GM12878 (cell line): ENCODE data around the gene ESYT2.

Experiments
- GABPA ChIP-seq: IDR thresholded peaks from 2 replicates; pipeline ENCODE4 v1.6.1; 2014; ENCODE audit warnings: antibody characterized with exemption, low read depth, mild to moderate bottlenecking, inconsistent platforms
- MTA2 ChIP-seq: fragments of 450-650 bp; IDR thresholded peaks from 2 replicates; pipeline ENCODE4 v1.6.1; 2016; ENCODE audit warnings: low read depth, mild to moderate bottlenecking, moderate library complexity
- TCF3 ChIP-seq: IDR thresholded peaks from 2 replicates; pipeline ENCODE4 v1.6.1; 2012; ENCODE audit warnings: low read depth, mild to moderate bottlenecking, low read length, borderline replicate concordance; ENCODE audit not compliant: insufficient read depth
- TF ChIP-seq, protein P1 (sequence below), 3 experiments: IDR thresholded peaks in 2 of 3; conservative IDR thresholded peaks in 1 of 3; 2 replicates each; pipeline ENCODE4 v1.5.1; 2011; ENCODE audit warnings: low read depth in 3 of 3, low read length in 3 of 3, mild to moderate bottlenecking in 3 of 3, control low read depth in 2 of 3, moderate library complexity in 2 of 3, inconsistent platforms in 1 of 3, mixed read lengths in 1 of 3; ENCODE audit not compliant: control insufficient read depth in 2 of 3, insufficient read depth in 1 of 3; ENCODE audit errors: extremely low read depth in 1 of 3
- TF ChIP-seq, protein P2 (sequence below): IDR thresholded peaks from 2 replicates; pipeline ENCODE4 v1.6.1; 2012; ENCODE audit warnings: low read depth, low read length, improper control_type of control experiment

DNA sequence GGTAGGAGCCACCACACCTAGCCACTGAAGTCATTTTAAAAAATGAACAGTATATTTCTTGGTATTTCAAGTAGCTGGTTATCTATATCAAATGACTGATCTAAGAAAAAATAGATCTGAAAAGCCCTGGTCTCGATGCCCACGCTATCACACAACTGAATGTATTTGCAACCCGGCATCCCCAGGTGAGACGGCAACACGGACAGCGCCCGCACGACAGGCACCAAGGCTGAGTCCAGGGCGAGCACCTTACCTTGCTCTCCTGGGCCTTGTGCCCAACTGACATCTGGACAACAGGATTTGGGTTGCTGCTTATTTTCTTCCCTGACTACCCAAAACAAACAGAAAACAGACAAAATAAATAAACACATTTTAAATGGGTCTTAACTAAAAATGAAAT, 79.9 kb downstream of the ESYT2 start:
- TF ChIP-seq, protein P1, sequence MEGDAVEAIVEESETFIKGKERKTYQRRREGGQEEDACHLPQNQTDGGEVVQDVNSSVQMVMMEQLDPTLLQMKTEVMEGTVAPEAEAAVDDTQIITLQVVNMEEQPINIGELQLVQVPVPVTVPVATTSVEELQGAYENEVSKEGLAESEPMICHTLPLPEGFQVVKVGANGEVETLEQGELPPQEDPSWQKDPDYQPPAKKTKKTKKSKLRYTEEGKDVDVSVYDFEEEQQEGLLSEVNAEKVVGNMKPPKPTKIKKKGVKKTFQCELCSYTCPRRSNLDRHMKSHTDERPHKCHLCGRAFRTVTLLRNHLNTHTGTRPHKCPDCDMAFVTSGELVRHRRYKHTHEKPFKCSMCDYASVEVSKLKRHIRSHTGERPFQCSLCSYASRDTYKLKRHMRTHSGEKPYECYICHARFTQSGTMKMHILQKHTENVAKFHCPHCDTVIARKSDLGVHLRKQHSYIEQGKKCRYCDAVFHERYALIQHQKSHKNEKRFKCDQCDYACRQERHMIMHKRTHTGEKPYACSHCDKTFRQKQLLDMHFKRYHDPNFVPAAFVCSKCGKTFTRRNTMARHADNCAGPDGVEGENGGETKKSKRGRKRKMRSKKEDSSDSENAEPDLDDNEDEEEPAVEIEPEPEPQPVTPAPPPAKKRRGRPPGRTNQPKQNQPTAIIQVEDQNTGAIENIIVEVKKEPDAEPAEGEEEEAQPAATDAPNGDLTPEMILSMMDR (IDR thresholded peaks at IDR 0.05 in 2 of 3, conservative IDR thresholded peaks at IDR 0.05 in 1 of 3; ENCODE audit: control insufficient read depth in 2 of 3, extremely low read depth in 1 of 3, insufficient read depth in 1 of 3, low read depth in 3 of 3, low read length in 3 of 3), result no peak
- TF ChIP-seq TCF3, result no peak
- no peak for TF ChIP-seq GABPA
- TF ChIP-seq MTA2, result no peak
- TF ChIP-seq, protein P2, sequence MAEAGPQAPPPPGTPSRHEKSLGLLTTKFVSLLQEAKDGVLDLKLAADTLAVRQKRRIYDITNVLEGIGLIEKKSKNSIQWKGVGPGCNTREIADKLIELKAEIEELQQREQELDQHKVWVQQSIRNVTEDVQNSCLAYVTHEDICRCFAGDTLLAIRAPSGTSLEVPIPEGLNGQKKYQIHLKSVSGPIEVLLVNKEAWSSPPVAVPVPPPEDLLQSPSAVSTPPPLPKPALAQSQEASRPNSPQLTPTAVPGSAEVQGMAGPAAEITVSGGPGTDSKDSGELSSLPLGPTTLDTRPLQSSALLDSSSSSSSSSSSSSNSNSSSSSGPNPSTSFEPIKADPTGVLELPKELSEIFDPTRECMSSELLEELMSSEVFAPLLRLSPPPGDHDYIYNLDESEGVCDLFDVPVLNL, result no peak
